ENCODE results near the gene NPAS2. TPM values are rescaled to one million over a fixed set of nuclear protein-coding genes. Genes with fewer than 3 reads are reported as not detected.

NPAS2 gene
- total and polyA plus RNA-seq, 2 of the 8 experiments (the other 6 are each of a cell fraction or from before 2014, with no cell fraction given) = 1.8 to 1.9 TPM

- 0 out of 2 replicates have a peak overlapping the region, but pooled peaks have one; percentile 24 for H2AK5ac ChIP-seq (ENCODE audit: low read depth, low read length)
- no peak overlapping the region for H3K56ac ChIP-seq (replicated peaks; ENCODE audit: insufficient read length, low read depth, low read length)
- no peak overlapping the region for H3K18ac ChIP-seq (ENCODE audit: extremely low read depth, low read length)
- no peak overlapping the region for H2BK5ac ChIP-seq (ENCODE audit: low read depth, low read length)
- CTCF ChIA-PET (ENCODE audit: partially characterized antibody) = interaction anchor here (0.6 to 6.3 kb wide), 7 partner anchors 9 to 301 kb away, joined by 3 to 50 read pairs (median 4); no protein-coding TSS in a partner anchor
- no peak overlapping the region for H3K4ac ChIP-seq (replicated peaks; ENCODE audit: insufficient read length, low read depth, low read length)
- H3K4me1 ChIP-seq (replicated peaks in 1 of 4; ENCODE audit: control insufficient read depth in 3 of 4, insufficient read depth in 4 of 4, low read length in 3 of 4) = no peaks in the 10 kb centered on the region
- H2BK20ac ChIP-seq (ENCODE audit: low read length) = no peak overlapping the region
- no peaks in the 10 kb centered on the region for H3K9me3 ChIP-seq (ENCODE audit: insufficient read depth in 2 of 2, low read depth in 1 of 2, low read length in 1 of 2)
- no peaks in the 10 kb centered on the region for H3K79me2 ChIP-seq (ENCODE audit: control insufficient read depth in 1 of 2, insufficient read depth in 2 of 2, low read length in 2 of 2)
- no peak overlapping the region for H2AFZ ChIP-seq (ENCODE audit: low read length)
- POLR2A ChIA-PET (ENCODE audit: partially characterized antibody) = interaction anchor here (1.4 kb wide), 1 partner anchor 98 kb away, joined by 5 read pairs; the partner anchor contains the start of gene RPL31
- TF ChIP-seq HDAC6 (IDR thresholded peaks at IDR 0.05; ENCODE audit: low read depth, low read length) (no peak), CEBPB (IDR thresholded peaks at IDR 0.05; ENCODE audit: low read depth, low read length) (peak; percentile 76; the same call in 1 of the 2 replicates)
- no peaks in the 10 kb centered on the region for H3K36me3 ChIP-seq (ENCODE audit: control insufficient read depth in 2 of 4, insufficient read depth in 4 of 4, low read length in 3 of 4)
- H3K4me2 ChIP-seq (ENCODE audit: insufficient read depth in 1 of 2, low read depth in 2 of 2, low read length in 2 of 2) = no peak overlapping the region
- H2BK15ac ChIP-seq (ENCODE audit: low read length) = no peak overlapping the region
- H4K5ac ChIP-seq (ENCODE audit: insufficient read length, low read depth, low read length) = no peak overlapping the region
- H3K9ac ChIP-seq (replicated peaks in 1 of 4; ENCODE audit: extremely low read depth in 1 of 4, low read depth in 3 of 4, low read length in 3 of 4) = no peak overlapping the region
- no peak overlapping the region for H4K91ac ChIP-seq (replicated peaks; ENCODE audit: insufficient read length, low read length)
- no peak for FAIRE-seq
- H2BK120ac ChIP-seq (replicated peaks; ENCODE audit: low read depth, low read length) = no peak overlapping the region
- no peak for DNase-seq (ENCODE audit: low read depth in 1 of 2, low spot score in 2 of 2)
- no peaks in the 10 kb centered on the region for H3K79me1 ChIP-seq (ENCODE audit: low read depth, low read length)
- H3K27ac ChIP-seq (ENCODE audit: low read depth, low read length) = no peak overlapping the region
- no peak overlapping the region for H3K4me3 ChIP-seq (ENCODE audit: extremely low read depth in 1 of 4, insufficient read depth in 2 of 4, low read depth in 3 of 4, low read length in 4 of 4)
- no peaks in the 10 kb centered on the region for H4K20me1 ChIP-seq (replicated peaks in 1 of 2; ENCODE audit: control insufficient read depth in 1 of 2, insufficient read depth in 2 of 2, low read length in 2 of 2)
- H4K8ac ChIP-seq (ENCODE audit: extremely low read depth, insufficient read depth, low read length) = peak overlapping the region; percentile 16; the same call in 1 of the 2 replicates
- H3K27me3 ChIP-seq (replicated peaks in 1 of 4; ENCODE audit: control insufficient read depth in 3 of 4, extremely low read depth in 1 of 4, insufficient read depth in 3 of 4, low read length in 3 of 4) = no peaks in the 10 kb centered on the region
- no peak overlapping the region for H3K23ac ChIP-seq (ENCODE audit: insufficient read length)
- H3K14ac ChIP-seq (ENCODE audit: insufficient read length) = no peak overlapping the region
- H2BK12ac ChIP-seq (ENCODE audit: low read depth, low read length) = no peak overlapping the region
- 90% methylated on average over 17 of the region's 17 CpGs; no CpG with 5 or more reads in 1 of the 2 experiments for WGBS, 2 experiments (ENCODE audit: extremely low coverage in 1 of 2, insufficient coverage in 1 of 2, insufficient read length in 1 of 2, insufficient replicate concordance in 2 of 2, low coverage in 1 of 2, low lambda C conversion rate in 2 of 2, missing lambda C conversion rate in 1 of 2)
- H3K23me2 ChIP-seq (ENCODE audit: low read depth, low read length) = no peaks in the 10 kb centered on the region
Measured at GRCh38 chr2:100903534-100904258, 83.8 kb downstream of the NPAS2 start.

Measured in H1 (cell line).